MM.1S (cell line): ENCODE measurements around the gene EVI5.

Experiments used
- EZH2 ChIP-seq: fragments of 300-600 bp; sonication (generic); optimal IDR thresholded peaks from 2 replicates; pipeline ENCODE3; 2017; ENCODE audit warnings: low read depth, mild to moderate bottlenecking, antibody characterized with exemption, low read length, mixed read lengths
- TF ChIP-seq, protein P1 (sequence below): fragments of 300-600 bp; sonication (generic); IDR thresholded peaks from 2 replicates; pipeline ENCODE4 v1.5.1; 2016; ENCODE audit warnings: antibody characterized with exemption, low read length, mixed read lengths

DNA sequence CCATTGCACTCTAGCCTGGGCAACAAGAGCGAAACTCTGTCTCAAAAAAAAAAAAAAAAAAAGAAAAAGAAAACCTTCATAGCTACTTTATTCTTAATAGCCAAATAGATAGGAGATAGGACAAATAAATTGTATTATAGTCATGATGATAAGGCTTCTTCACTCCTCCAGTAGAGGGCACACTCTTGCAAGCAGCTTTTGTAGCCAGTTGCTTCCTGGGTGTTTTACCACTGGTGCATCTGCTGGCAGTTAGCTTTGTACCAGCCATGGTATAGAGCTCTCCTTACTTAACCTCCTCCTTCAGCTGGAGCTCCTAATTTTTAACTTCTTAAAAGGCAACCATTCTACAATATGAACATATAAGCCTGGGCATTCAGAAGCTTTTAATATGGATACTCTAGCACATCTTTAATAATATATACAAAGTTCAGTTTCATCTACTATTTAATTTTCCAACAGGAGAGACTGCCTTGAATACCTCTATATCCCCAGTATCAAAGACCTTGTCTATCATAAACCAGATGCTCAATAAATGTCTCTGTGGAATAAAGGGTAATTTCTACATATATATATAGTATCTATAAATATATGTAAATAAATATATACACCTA is 35.8 kb downstream of the EVI5 start:
- TF ChIP-seq, protein P1, sequence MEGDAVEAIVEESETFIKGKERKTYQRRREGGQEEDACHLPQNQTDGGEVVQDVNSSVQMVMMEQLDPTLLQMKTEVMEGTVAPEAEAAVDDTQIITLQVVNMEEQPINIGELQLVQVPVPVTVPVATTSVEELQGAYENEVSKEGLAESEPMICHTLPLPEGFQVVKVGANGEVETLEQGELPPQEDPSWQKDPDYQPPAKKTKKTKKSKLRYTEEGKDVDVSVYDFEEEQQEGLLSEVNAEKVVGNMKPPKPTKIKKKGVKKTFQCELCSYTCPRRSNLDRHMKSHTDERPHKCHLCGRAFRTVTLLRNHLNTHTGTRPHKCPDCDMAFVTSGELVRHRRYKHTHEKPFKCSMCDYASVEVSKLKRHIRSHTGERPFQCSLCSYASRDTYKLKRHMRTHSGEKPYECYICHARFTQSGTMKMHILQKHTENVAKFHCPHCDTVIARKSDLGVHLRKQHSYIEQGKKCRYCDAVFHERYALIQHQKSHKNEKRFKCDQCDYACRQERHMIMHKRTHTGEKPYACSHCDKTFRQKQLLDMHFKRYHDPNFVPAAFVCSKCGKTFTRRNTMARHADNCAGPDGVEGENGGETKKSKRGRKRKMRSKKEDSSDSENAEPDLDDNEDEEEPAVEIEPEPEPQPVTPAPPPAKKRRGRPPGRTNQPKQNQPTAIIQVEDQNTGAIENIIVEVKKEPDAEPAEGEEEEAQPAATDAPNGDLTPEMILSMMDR, result peak; percentile 54
- TF ChIP-seq EZH2, result no peak
